HuH-7.5 (cell line): Measurements from ENCODE around the gene CACNA1A.
"Not testable (repeated sequence)": the region's sequence is repeated elsewhere in the genome, so short reads cannot be mapped to it uniquely, and the experiment has no call there.

Experiments
- DNase-seq: peaks from one replicate; pipeline ENCODE4 v3.0.0; 2011; ENCODE audit warnings: low spot score

Gene CACNA1A

GRCh38 chr19:13363954-13364353 is 142.3 kb downstream of the CACNA1A start:
- DNase-seq = no peak

- no peak for DNase-seq
Measured at GRCh38 chr19:13363245-13363644, 143.0 kb downstream of the CACNA1A start.

GRCh38 chr19:13362668-13363067 is 143.6 kb downstream of the CACNA1A start:
- DNase-seq = no peak

- not testable (repeated sequence) for DNase-seq
Measured at GRCh38 chr19:13361726-13362125, 144.6 kb downstream of the CACNA1A start.

GRCh38 chr19:13356686-13357280 is 149.5 kb downstream of the CACNA1A start:
- DNase-seq = no peak

GRCh38 chr19:13356185-13356584 is 150.1 kb downstream of the CACNA1A start:
- DNase-seq = no peak

- no peak for DNase-seq
Measured at GRCh38 chr19:13355356-13355755, 150.9 kb downstream of the CACNA1A start.

- DNase-seq = no peak
Measured at GRCh38 chr19:13353625-13354024, 152.7 kb downstream of the CACNA1A start.

GRCh38 chr19:13350759-13351158 is 155.5 kb downstream of the CACNA1A start:
- no peak for DNase-seq

- no peak for DNase-seq
Measured at GRCh38 chr19:13350072-13350471, 156.2 kb downstream of the CACNA1A start.

GRCh38 chr19:13347367-13347766 is 158.9 kb downstream of the CACNA1A start:
- DNase-seq = no peak

- no peak for DNase-seq
Measured at GRCh38 chr19:13343514-13343913, 162.8 kb downstream of the CACNA1A start.

- DNase-seq = no peak
Measured at GRCh38 chr19:13342672-13343071, 163.6 kb downstream of the CACNA1A start.

GRCh38 chr19:13339869-13340268 is 166.4 kb downstream of the CACNA1A start:
- no peak for DNase-seq

GRCh38 chr19:13337181-13337580 is 169.1 kb downstream of the CACNA1A start:
- DNase-seq = no peak

- DNase-seq = no peak
Measured at GRCh38 chr19:13334801-13335481, 171.3 kb downstream of the CACNA1A start.

- DNase-seq = no peak
Measured at GRCh38 chr19:13330285-13330684, 176.0 kb downstream of the CACNA1A start.

- DNase-seq = no peak
Measured at GRCh38 chr19:13329766-13330165, 176.5 kb downstream of the CACNA1A start.

- no peak for DNase-seq
Measured at GRCh38 chr19:13328241-13328640, 178.0 kb downstream of the CACNA1A start.

GRCh38 chr19:13319526-13319925 is 186.8 kb downstream of the CACNA1A start:
- no peak for DNase-seq

GRCh38 chr19:13318190-13318589 is 188.1 kb downstream of the CACNA1A start:
- no peak for DNase-seq

GRCh38 chr19:13315495-13315894 is 190.8 kb downstream of the CACNA1A start:
- DNase-seq = no peak

GRCh38 chr19:13314761-13315160 is 191.5 kb downstream of the CACNA1A start:
- DNase-seq = no peak

GRCh38 chr19:13313875-13314274 is 192.4 kb downstream of the CACNA1A start:
- DNase-seq = no peak
